HCT116 (cell line): ENCODE results near the gene TMOD3. TPM values are rescaled to one million over a fixed set of nuclear protein-coding genes. Genes with fewer than 3 reads are reported as not detected.
A peak's percentile ranks its signal among the peaks of the same experiment; 100 is the strongest.

Source experiments
- ATAC-seq: fragments of 200-7000 bp; cut with Tn5 transposase; 2 replicates; pipeline ENCODE4 v1.9.1; 2020; ENCODE audit warnings: mild to moderate bottlenecking, moderate library complexity
- BruUV-seq: library from RNA; stranded (reverse); fragments of 400-500 nt; replicated peaks from 2 replicates; lab custom pipeline; 2021; lab: Mats Ljungman, UMichigan
- CTCF ChIA-PET: fragments of 300-600 bp; sonication (Branson Sonifier 250); formaldehyde crosslinking; loops from one replicate; lab custom pipeline; 2021; ENCODE audit warnings: antibody characterized with exemption; lab: Charles Lee
- POLR2A ChIA-PET: fragments of 300-600, 350-600 bp; sonication (Branson Sonifier 250); formaldehyde crosslinking; loops from one replicate; lab custom pipeline; 2021; ENCODE audit warnings: antibody characterized with exemption; lab: Charles Lee
- RAD21 ChIA-PET, 2 experiments: fragments of 300-600 bp; sonication (Branson Sonifier 250); formaldehyde crosslinking; loops; one replicate each; lab custom pipeline; 2023; ENCODE audit warnings: low total read pairs in 2 of 2; ENCODE audit not compliant: uncharacterized antibody in 2 of 2, unreplicated experiment in 2 of 2, low non-redundant PET in 1 of 2; lab: Charles Lee
- DNase-seq: peaks from one replicate; pipeline ENCODE4 v3.0.0-alpha.2; 2010; ENCODE audit warnings: low read depth, low spot score
- H2AFZ ChIP-seq: fragments of 200-600 bp; shearing (Covaris generic), sonication (generic); 2 replicates; pipeline ENCODE4 v1.6.1; 2017; ENCODE audit warnings: low read depth, mixed run types, mixed read lengths, antibody characterized with exemption, low read length; ENCODE audit not compliant: poor library complexity, severe bottlenecking
- H3K27ac ChIP-seq: 2 replicates; pipeline ENCODE4 v1.5.1; 2012; ENCODE audit warnings: low read depth, low read length
- H3K27me3 ChIP-seq: fragments of 200-600 bp; sonication (generic); 2 replicates; pipeline ENCODE4 v1.6.1; 2016; ENCODE audit warnings: mixed run types, low read length, mixed read lengths; ENCODE audit not compliant: insufficient read depth
- H3K36me3 ChIP-seq, 2 experiments: fragments of 200-500 bp in 1 of 2; fragments of 200-600 bp in 1 of 2; sonication (Bioruptor generic) in 1 of 2; sonication (generic) in 1 of 2; 2 replicates each; pipeline versions ENCODE4 v1.5.1 to v1.6.1; 2014 to 2016; ENCODE audit warnings: low read length in 2 of 2, inconsistent platforms in 1 of 2, mixed read lengths in 1 of 2, mixed run types in 1 of 2; ENCODE audit not compliant: insufficient read depth in 2 of 2, control insufficient read depth in 1 of 2
- H3K4me1 ChIP-seq, 2 experiments: fragments of 200-600 bp in 1 of 2; sonication (generic) in 1 of 2; 2 replicates each; pipeline versions ENCODE4 v1.5.1 to v1.6.1; 2012 to 2017; ENCODE audit warnings: low read length in 2 of 2, inconsistent platforms in 1 of 2, mild to moderate bottlenecking in 1 of 2, mixed read lengths in 1 of 2, mixed run types in 1 of 2, moderate library complexity in 1 of 2; ENCODE audit not compliant: insufficient read depth in 2 of 2, control insufficient read depth in 1 of 2
- H3K4me2 ChIP-seq: fragments of 200-600 bp; sonication (generic); 2 replicates; pipeline ENCODE4 v1.6.1; 2017; ENCODE audit warnings: mixed run types, low read length, mixed read lengths
- H3K4me3 ChIP-seq, 2 experiments: fragments of 200-600 bp in 1 of 2; sonication (generic) in 1 of 2; replicated peaks in 1 of 2; 2 replicates each; pipeline ENCODE4 v1.5.1; 2011 to 2016; ENCODE audit warnings: low read length in 2 of 2, control low read depth in 1 of 2, low read depth in 1 of 2, mild to moderate bottlenecking in 1 of 2, mixed read lengths in 1 of 2, mixed run types in 1 of 2
- H3K79me2 ChIP-seq: fragments of 200-600 bp; sonication (generic); 2 replicates; pipeline ENCODE4 v1.6.1; 2017; ENCODE audit warnings: mild to moderate bottlenecking, mixed run types, low read length, moderate library complexity, mixed read lengths; ENCODE audit not compliant: insufficient read depth
- H3K9ac ChIP-seq: fragments of 200-600 bp; sonication (generic); 2 replicates; pipeline ENCODE4 v1.6.1; 2016; ENCODE audit warnings: low read length, mixed read lengths
- H3K9me2 ChIP-seq: fragments of 200-600 bp; sonication (generic), shearing (Covaris generic); 2 replicates; pipeline ENCODE4 v1.6.1; 2017; ENCODE audit warnings: mixed run types, mild to moderate bottlenecking, moderate library complexity; ENCODE audit not compliant: insufficient read depth
- H3K9me3 ChIP-seq, 2 experiments: fragments of 200-500 bp in 1 of 2; fragments of 200-600 bp in 1 of 2; sonication (Bioruptor generic) in 1 of 2; sonication (generic) in 1 of 2; 2 replicates each; pipeline ENCODE4 v1.6.1; 2014 to 2017; ENCODE audit warnings: low read length in 2 of 2, mixed read lengths in 2 of 2, inconsistent platforms in 1 of 2, low read depth in 1 of 2, mild to moderate bottlenecking in 1 of 2, mixed run types in 1 of 2, moderate library complexity in 1 of 2; ENCODE audit not compliant: control insufficient read depth in 1 of 2, insufficient read depth in 1 of 2
- H4K20me1 ChIP-seq: fragments of 200-600 bp; sonication (generic), shearing (Covaris generic); 2 replicates; pipeline ENCODE4 v1.6.1; 2017; ENCODE audit warnings: mixed run types, mild to moderate bottlenecking, moderate library complexity; ENCODE audit not compliant: insufficient read depth
- CEBPB ChIP-seq: IDR thresholded peaks from 2 replicates; pipeline ENCODE4 v1.6.1; 2012; ENCODE audit warnings: low read depth
- CTCF ChIP-seq, 3 experiments: fragments of 200-600 bp in 1 of 3; sonication (generic) in 1 of 3; IDR thresholded peaks in 2 of 3; conservative IDR thresholded peaks in 1 of 3; 2 replicates each; pipeline ENCODE4 v1.5.1; 2012 to 2017; ENCODE audit warnings: low read depth in 2 of 3, low read length in 2 of 3, antibody characterized with exemption in 1 of 3, borderline replicate concordance in 1 of 3, control low read depth in 1 of 3, mild to moderate bottlenecking in 1 of 3, mixed read lengths in 1 of 3, mixed run types in 1 of 3, moderate library complexity in 1 of 3; ENCODE audit not compliant: insufficient read depth in 1 of 3
- FOSL1 ChIP-seq: IDR thresholded peaks from 2 replicates; pipeline ENCODE4 v1.6.1; 2012; ENCODE audit warnings: low read depth
- JUND ChIP-seq: IDR thresholded peaks from 2 replicates; pipeline ENCODE4 v1.6.1; 2012
- MAX ChIP-seq: IDR thresholded peaks from 2 replicates; pipeline ENCODE4 v1.6.1; 2012
- POLR2A ChIP-seq: IDR thresholded peaks from 2 replicates; pipeline ENCODE4 v1.7.0; 2011; ENCODE audit warnings: borderline replicate concordance; ENCODE audit not compliant: insufficient read depth, insufficient read length; ENCODE audit errors: extremely low read depth
- SRF ChIP-seq: IDR thresholded peaks from 2 replicates; pipeline ENCODE4 v1.6.1; 2012; ENCODE audit warnings: low read depth
- YY1 ChIP-seq: IDR thresholded peaks from 2 replicates; pipeline ENCODE4 v1.6.1; 2011; ENCODE audit warnings: low read length, low read depth, moderate library complexity, mild to moderate bottlenecking; ENCODE audit not compliant: insufficient replicate concordance; ENCODE audit errors: extremely low read depth
- ZFX ChIP-seq: fragments of 450-650 bp; IDR thresholded peaks from 2 replicates; pipeline ENCODE4 v1.6.1; 2017
- intact Hi-C: fragments of 100-400 bp; cut with micrococcal nuclease; formaldehyde crosslinking; loops from 2 replicates; pipeline ENCODE4 v1.10.0; 2022
- total RNA-seq: library from RNA; stranded (reverse); gene quantifications from one replicate; pipeline ENCODE4 v1.2.1, GENCODE V29; 2021; ENCODE audit not compliant: unreplicated experiment

The TMOD3 gene
- total RNA-seq, 1 experiment from 2014 or later, result 78.8 TPM

DNA sequence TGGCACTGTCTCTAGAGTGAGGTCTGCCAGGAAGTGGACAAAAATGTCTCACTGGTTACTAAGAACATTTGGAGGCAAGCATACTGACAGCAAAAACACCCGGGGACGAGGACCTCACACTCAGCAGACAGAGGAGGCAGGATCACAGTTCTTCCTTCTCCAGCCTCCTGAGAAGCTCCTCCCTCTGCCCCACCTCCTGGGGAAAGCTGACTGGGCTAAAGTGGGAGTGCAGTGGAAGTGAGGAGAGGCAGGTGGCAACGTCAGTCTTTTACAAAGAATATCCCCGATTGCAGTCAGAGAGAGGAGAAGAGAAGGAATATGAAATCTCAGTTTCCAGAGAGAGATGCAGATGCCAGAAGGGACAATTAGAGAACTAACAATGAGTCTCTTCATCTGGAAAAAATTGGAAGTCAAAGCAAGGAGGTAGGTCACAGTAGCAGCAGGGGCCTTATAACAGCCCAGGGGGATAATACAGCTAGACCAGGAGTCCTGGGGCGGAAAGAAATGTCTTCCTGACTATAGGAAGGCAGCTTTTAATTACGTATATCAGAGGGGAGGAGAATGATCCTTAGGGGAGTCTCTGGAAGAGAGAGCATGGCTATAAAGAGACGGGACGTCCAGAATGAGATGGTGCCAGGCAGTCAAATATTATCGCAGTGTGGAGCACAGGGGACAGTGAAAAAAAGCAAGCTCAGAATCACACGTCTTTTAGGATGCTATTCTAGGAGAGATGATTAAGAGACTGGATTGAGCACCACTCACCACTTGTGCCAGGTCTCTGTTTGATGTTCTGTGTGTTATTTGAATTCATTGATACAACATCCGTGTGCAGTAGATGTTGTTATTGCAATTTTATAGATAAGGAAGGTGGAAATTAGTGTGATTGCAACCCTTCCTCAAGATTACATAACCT, 95.0 kb downstream of the TMOD3 start:
- no peaks in the 10 kb centered on the region for H3K4me1 ChIP-seq
- ATAC-seq, result peak; percentile 73
- RAD21 ChIA-PET, result no interaction called here
- H3K4me3 ChIP-seq, result no peak overlapping the region
- H3K9me3 ChIP-seq, result no peaks in the 10 kb centered on the region
- peaks cover 15 to 23% of the 10 kb centered on the region in 2 experiments; a peak in 3 of 4 replicates for H3K36me3 ChIP-seq
- CTCF ChIA-PET, result interaction anchor here (1.3 kb wide), 1 partner anchor 12 kb away, joined by 4 read pairs; no protein-coding TSS in a partner anchor
- TF ChIP-seq JUND, result no peak
- TF ChIP-seq POLR2A, result no peak
- no peak for TF ChIP-seq FOSL1
- no peak for TF ChIP-seq ZFX
- TF ChIP-seq CTCF (IDR thresholded peaks at IDR 0.05 in 2 of 3, conservative IDR thresholded peaks at IDR 0.05 in 1 of 3; ENCODE audit: borderline replicate concordance in 1 of 3, insufficient read depth in 1 of 3, low read depth in 2 of 3, low read length in 2 of 3), result no peak
- no peak for TF ChIP-seq MAX
- no peak for TF ChIP-seq CEBPB
- TF ChIP-seq YY1, result no peak
- TF ChIP-seq SRF, result no peak
- no peaks in the 10 kb centered on the region for H3K9me2 ChIP-seq
- no peak for DNase-seq
- BruUV-seq, result no TSS peak
- H3K27me3 ChIP-seq, result no peaks in the 10 kb centered on the region
- intact Hi-C loops, result no loop called here
- H4K20me1 ChIP-seq, result no peaks in the 10 kb centered on the region
- no peaks in the 10 kb centered on the region for H3K79me2 ChIP-seq
- no peak overlapping the region for H3K9ac ChIP-seq
- H2AFZ ChIP-seq, result no peak overlapping the region
- H3K27ac ChIP-seq, result no peak overlapping the region
- POLR2A ChIA-PET, result no interaction called here
- H3K4me2 ChIP-seq, result no peak overlapping the region
